Heart right ventricle (tissue), 16 donors: ENCODE measurements around the gene PAIP1. TPM values are rescaled to one million over a fixed set of nuclear protein-coding genes. Genes with fewer than 3 reads are reported as not detected.

Experiments
- ATAC-seq, 8 donors: fragments of 200-7000 bp; cut with Tn5 transposase; one replicate each; pipeline ENCODE4 v1.9.1; 2020; ENCODE audit warnings: mild to moderate bottlenecking in 8 of 8, moderate library complexity in 8 of 8, moderate number of reproducible peaks in 1 of 8
- DNase-seq, 2 donors: peaks; one replicate each; pipeline ENCODE4 v3.0.0-alpha.2; 2020
- H3K27ac ChIP-seq, 10 donors: fragments of 200-600 bp; sonication (generic) in 2 of 10; one replicate each; pipeline versions ENCODE4 v1.5.0 to v1.8.0; 2020 to 2022; ENCODE audit warnings: mild to moderate bottlenecking in 3 of 10
- H3K27me3 ChIP-seq, 7 donors: fragments of 200-600 bp; one replicate each; pipeline ENCODE4 v1.8.0; 2021 to 2022; ENCODE audit warnings: mild to moderate bottlenecking in 2 of 7
- H3K36me3 ChIP-seq, 9 donors: fragments of 200-600 bp; sonication (generic) in 1 of 9; one replicate each; pipeline versions ENCODE4 v1.5.0 to v1.8.0; 2020 to 2022; ENCODE audit warnings: mild to moderate bottlenecking in 2 of 9
- H3K4me1 ChIP-seq, 9 donors: fragments of 200-600 bp; sonication (generic) in 1 of 9; one replicate each; pipeline versions ENCODE4 v1.5.0 to v1.8.0; 2020 to 2022; ENCODE audit warnings: mild to moderate bottlenecking in 4 of 9
- H3K4me3 ChIP-seq, 10 donors: fragments of 200-600 bp; sonication (generic) in 2 of 10; one replicate each; pipeline versions ENCODE4 v1.5.0 to v1.8.0; 2020 to 2022; ENCODE audit warnings: mild to moderate bottlenecking in 7 of 10, moderate library complexity in 2 of 10
- H3K9me3 ChIP-seq, 11 donors: fragments of 200-600 bp in 10 of 11; sonication (generic) in 2 of 11; one replicate each; pipeline versions ENCODE4 v1.5.0 to v1.8.0; 2013 to 2022; ENCODE audit warnings: mild to moderate bottlenecking in 2 of 11, control low read depth in 1 of 11, moderate library complexity in 1 of 11
- CTCF ChIP-seq, 9 donors: fragments of 200-600 bp; sonication (generic) in 2 of 9; IDR thresholded peaks; one replicate each; pipeline versions ENCODE4 v1.5.0 to v1.8.0; 2021 to 2022; ENCODE audit warnings: antibody characterized with exemption in 9 of 9, mild to moderate bottlenecking in 5 of 9, moderate library complexity in 1 of 9
- WGBS, 2 donors: extraction: QIAGEN DNeasy Blood & Tissue Kit; methylation state at CpG; one replicate each; pipeline ENCODE4 v1.1.7; 2013; ENCODE audit warnings: inconsistent platforms in 1 of 2; 5-methylcytosine and 5-hydroxymethylcytosine counted together
- intact Hi-C, 10 donors: fragments of 100-400 bp; cut with DNase I; formaldehyde crosslinking; loops; one replicate each; pipeline versions ENCODE4 v1.11.1 to v1.14.2; 2022
- polyA plus RNA-seq, 2 donors: library from polyadenylated mRNA; stranded (reverse); fragments of 200-250 nt; gene quantifications; one replicate each; pipeline ENCODE4 v1.2.3, GENCODE V29; 2013
- total RNA-seq, 10 donors: library from RNA; stranded (reverse); fragmentation: NEBNext Ultra II Directional in 3 of 10; extraction: Animal tissue kit (Norgen Biotek cat#: 25700) in 3 of 10; gene quantifications; one replicate each; pipeline versions ENCODE4 v1.2.1 to v1.2.4, GENCODE V29; 2021 to 2023
- donor health status: Arrhythmogenic right ventricular cardiomyopathy.
- donor health status: ischemic (EF 13 %, LVEDD 7.1; RV severe dilation, severe dysfunction).
- donor health status: healthy with polysubstance abuse.
- donor health status: DM: no; HTN: yes; CAD: no.
- donor health status: DM: no; HTN: no; CAD: no.
- donor health status: ischemic (EF 25% LVEDD 6.9; RV normal size, moderate dysfunction).
- donor health status: ischemic (EF 25% LVEDD 5.7; RV mildly dilated, moderate dysfunction).
- donor health status: healthy.
- donor health status: DM: yes; HTN: yes; CAD: no.
- donor health status: Ischemic cardiomyopathy.
- donor health status: ischemic (EF 35%, LVEDD 5.7; RV mildly dilated, moderate dysfunction).
- donor health status: nonischemic (EF 11% LVEDD 7.7; RV severe dilation, severe dysfunction).
- donor health status: DM: yes; HTN: yes; CAD: no.
- donor health status: PGD.
- donor health status: ischemic (EF 29% LVEDD 5.4; RV normal size, mild dysfunction).
- donor health status: nonischemic (EF 23%, LVEDD 6.1; RV moderate dilation, normal function).

PAIP1 gene
- total and polyA plus RNA-seq, 12 donors = 51.1 to 162 (median 133) TPM

GRCh38 chr5:43569236-43569746 is 12.4 kb upstream of the PAIP1 start:
- DNase-seq (no peak), ATAC-seq (no peak)
- no peak overlapping the region for H3K4me3 ChIP-seq
- WGBS, 2 donors = 70 to 73% methylated on average over 4 of the region's 4 CpGs
- H3K36me3 ChIP-seq = no peaks in the 10 kb centered on the region
- TF ChIP-seq CTCF (IDR thresholded peaks at IDR 0.05) = no peak
- H3K4me1 ChIP-seq = peaks cover 7 to 30% (median 18%) of the 10 kb centered on the region in 9 donors
- intact Hi-C loops = no loop called here
- no peaks in the 10 kb centered on the region for H3K27me3 ChIP-seq
- no peak overlapping the region for H3K27ac ChIP-seq
- no peaks in the 10 kb centered on the region for H3K9me3 ChIP-seq

GRCh38 chr5:43567967-43568366 is 11.1 kb upstream of the PAIP1 start:
- H3K4me1 ChIP-seq = peaks cover 5 to 28% (median 11%) of the 10 kb centered on the region in 9 donors
- no peak for ATAC-seq
- WGBS, 2 donors = 83 to 87% methylated on average over 3 of the region's 3 CpGs
- no peaks in the 10 kb centered on the region for H3K9me3 ChIP-seq
- TF ChIP-seq CTCF (IDR thresholded peaks at IDR 0.05) = no peak
- no peak for DNase-seq
- intact Hi-C loops = no loop called here
- no peak overlapping the region for H3K4me3 ChIP-seq
- H3K36me3 ChIP-seq = no peaks in the 10 kb centered on the region
- no peak overlapping the region for H3K27ac ChIP-seq
- H3K27me3 ChIP-seq = no peaks in the 10 kb centered on the region

GRCh38 chr5:43565043-43565442 is 8.2 kb upstream of the PAIP1 start:
- H3K4me1 ChIP-seq = peaks cover 0 to 4% (median 0%) of the 10 kb centered on the region in 9 donors
- WGBS, 2 donors = 90 to 91% methylated on average over 5 of the region's 5 CpGs
- H3K27ac ChIP-seq = no peak overlapping the region
- no peak overlapping the region for H3K4me3 ChIP-seq
- ATAC-seq (no peak), DNase-seq (no peak)
- H3K9me3 ChIP-seq = no peaks in the 10 kb centered on the region
- no peaks in the 10 kb centered on the region for H3K36me3 ChIP-seq
- intact Hi-C loops = no loop called here
- TF ChIP-seq CTCF (IDR thresholded peaks at IDR 0.05) = no peak
- no peaks in the 10 kb centered on the region for H3K27me3 ChIP-seq

GRCh38 chr5:43564289-43564850 is 7.5 kb upstream of the PAIP1 start:
- no peak for TF ChIP-seq CTCF (IDR thresholded peaks at IDR 0.05)
- Histone ChIP-seq H3K9me3 (no peaks in the 10 kb centered on the region), H3K4me3 (no peak overlapping the region), H3K27me3 (no peaks in the 10 kb centered on the region), H3K36me3 (no peaks in the 10 kb centered on the region), H3K4me1 (peaks cover 0 to 3% (median 0%) of the 10 kb centered on the region in 9 donors), H3K27ac (no peak overlapping the region)
- 53 to 56% methylated on average over 5 of the region's 5 CpGs for WGBS, 2 donors
- DNase-seq = no peak
- intact Hi-C loops = no loop called here
- ATAC-seq = no peak
